Lung (tissue), 12 donors: ENCODE data around the gene DEPDC5. TPM values are rescaled to one million over a fixed set of nuclear protein-coding genes. Genes with fewer than 3 reads are reported as not detected.

Experiments
- ATAC-seq: fragments of 200-7000 bp; cut with Tn5 transposase; one replicate; pipeline ENCODE4 v1.9.1; 2020; ENCODE audit warnings: moderate number of reproducible peaks; ENCODE audit not compliant: insufficient read depth, low FRiP score
- DNase-seq, 3 donors: peaks; one replicate each; pipeline ENCODE4 v3.0.0-alpha.2; 2013 to 2017
- H3K27ac ChIP-seq, 2 donors: one replicate each; pipeline ENCODE4 v1.5.1; 2013; ENCODE audit warnings: mild to moderate bottlenecking in 2 of 2, moderate library complexity in 2 of 2, control low read depth in 1 of 2, inconsistent platforms in 1 of 2, low read depth in 1 of 2, low read length in 1 of 2
- H3K27me3 ChIP-seq, 3 donors: one replicate each; pipeline ENCODE4 v1.5.1; 2013; ENCODE audit warnings: low read length in 2 of 3; ENCODE audit not compliant: control insufficient read depth in 3 of 3, insufficient read depth in 3 of 3
- H3K36me3 ChIP-seq, 4 donors: one replicate each; pipeline ENCODE4 v1.5.1; 2013; ENCODE audit warnings: low read length in 4 of 4, mild to moderate bottlenecking in 1 of 4, moderate library complexity in 1 of 4; ENCODE audit not compliant: control insufficient read depth in 4 of 4, insufficient read depth in 4 of 4
- H3K4me1 ChIP-seq, 5 donors: one replicate each; pipeline ENCODE4 v1.5.1; 2013; ENCODE audit warnings: low read length in 5 of 5, mild to moderate bottlenecking in 2 of 5, moderate library complexity in 1 of 5; ENCODE audit not compliant: control insufficient read depth in 5 of 5, insufficient read depth in 5 of 5
- H3K4me3 ChIP-seq: one replicate; pipeline ENCODE4 v1.5.1; 2013; ENCODE audit warnings: mild to moderate bottlenecking, control low read depth, moderate library complexity
- H3K9ac ChIP-seq, 2 donors: one replicate each; pipeline ENCODE4 v1.5.1; 2013; ENCODE audit warnings: low read length in 2 of 2, control low read depth in 1 of 2; ENCODE audit not compliant: insufficient read depth in 1 of 2
- H3K9me3 ChIP-seq, 4 donors: one replicate each; pipeline ENCODE4 v1.5.1; 2013; ENCODE audit warnings: low read length in 3 of 4, mild to moderate bottlenecking in 1 of 4, moderate library complexity in 1 of 4; ENCODE audit not compliant: control insufficient read depth in 4 of 4, insufficient read depth in 3 of 4
- WGBS, 2 donors: extraction: QIAGEN DNeasy Blood & Tissue Kit; methylation state at CpG; one replicate each; pipeline ENCODE4 v1.1.7; 2013; 5-methylcytosine and 5-hydroxymethylcytosine counted together
- polyA plus RNA-seq, 2 donors: library from polyadenylated mRNA; stranded (reverse); fragments of 200-250 nt; gene quantifications; one replicate each; pipeline ENCODE4 v1.2.1, GENCODE V29; 2013
- total RNA-seq, 2 donors: library from RNA; depleted of rRNA in 1 of 2; stranded (reverse); fragments of >200 nt in 1 of 2; gene quantifications; one replicate each; pipeline ENCODE4 v1.2.1, GENCODE V29; 2014 to 2021
- TF ChIP-seq, protein P1 (sequence below): IDR thresholded peaks from 2 replicates; pipeline ENCODE4 v1.5.1; 2012; ENCODE audit warnings: mild to moderate bottlenecking; ENCODE audit errors: control extremely low read depth, extremely low read depth
- donor health status: control.
- donor health status: control.
- donor health status: Bipolar disorder and iron deficiency.
- donor health status: healthy.
- donor health status: DM: yes; HTN: yes; CAD: no.

DEPDC5 gene
- total and polyA plus RNA-seq, 4 donors = 6.6 to 29.0 (median 16.3) TPM

DNA sequence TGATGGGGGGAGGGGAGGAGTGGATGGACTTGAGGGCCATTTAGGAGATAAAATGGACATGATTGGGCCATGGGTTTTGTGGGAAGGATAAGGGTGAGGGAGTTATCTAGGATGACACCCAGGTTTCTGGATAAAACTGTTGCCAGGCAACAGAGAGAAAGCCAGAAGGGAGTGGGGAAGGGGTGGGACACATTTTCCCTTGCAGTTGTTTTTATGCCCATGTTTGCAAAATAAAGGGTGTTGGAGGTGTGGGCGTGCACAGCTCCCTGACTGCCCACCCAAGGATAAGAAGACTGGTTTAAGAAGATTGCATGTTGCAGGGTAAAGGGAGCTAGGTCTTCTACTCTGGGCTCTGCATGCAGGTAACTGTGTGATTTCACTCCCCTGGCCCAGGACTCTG lies 172.2 kb downstream of the DEPDC5 start:
- Histone ChIP-seq H3K9ac (no peak overlapping the region), H3K4me1 (peaks cover 0 to 13% (median 8%) of the 10 kb centered on the region in 5 donors), H3K36me3 (no peaks in the 10 kb centered on the region), H3K27me3 (no peaks in the 10 kb centered on the region), H3K27ac (no peak overlapping the region), H3K4me3 (no peak overlapping the region), H3K9me3 (no peaks in the 10 kb centered on the region)
- DNase-seq = no peak
- no peak for ATAC-seq
- 88 to 95% methylated on average over 1 of the region's 1 CpG for WGBS, 2 donors
- TF ChIP-seq, protein P1, sequence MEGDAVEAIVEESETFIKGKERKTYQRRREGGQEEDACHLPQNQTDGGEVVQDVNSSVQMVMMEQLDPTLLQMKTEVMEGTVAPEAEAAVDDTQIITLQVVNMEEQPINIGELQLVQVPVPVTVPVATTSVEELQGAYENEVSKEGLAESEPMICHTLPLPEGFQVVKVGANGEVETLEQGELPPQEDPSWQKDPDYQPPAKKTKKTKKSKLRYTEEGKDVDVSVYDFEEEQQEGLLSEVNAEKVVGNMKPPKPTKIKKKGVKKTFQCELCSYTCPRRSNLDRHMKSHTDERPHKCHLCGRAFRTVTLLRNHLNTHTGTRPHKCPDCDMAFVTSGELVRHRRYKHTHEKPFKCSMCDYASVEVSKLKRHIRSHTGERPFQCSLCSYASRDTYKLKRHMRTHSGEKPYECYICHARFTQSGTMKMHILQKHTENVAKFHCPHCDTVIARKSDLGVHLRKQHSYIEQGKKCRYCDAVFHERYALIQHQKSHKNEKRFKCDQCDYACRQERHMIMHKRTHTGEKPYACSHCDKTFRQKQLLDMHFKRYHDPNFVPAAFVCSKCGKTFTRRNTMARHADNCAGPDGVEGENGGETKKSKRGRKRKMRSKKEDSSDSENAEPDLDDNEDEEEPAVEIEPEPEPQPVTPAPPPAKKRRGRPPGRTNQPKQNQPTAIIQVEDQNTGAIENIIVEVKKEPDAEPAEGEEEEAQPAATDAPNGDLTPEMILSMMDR = no peak

DNA sequence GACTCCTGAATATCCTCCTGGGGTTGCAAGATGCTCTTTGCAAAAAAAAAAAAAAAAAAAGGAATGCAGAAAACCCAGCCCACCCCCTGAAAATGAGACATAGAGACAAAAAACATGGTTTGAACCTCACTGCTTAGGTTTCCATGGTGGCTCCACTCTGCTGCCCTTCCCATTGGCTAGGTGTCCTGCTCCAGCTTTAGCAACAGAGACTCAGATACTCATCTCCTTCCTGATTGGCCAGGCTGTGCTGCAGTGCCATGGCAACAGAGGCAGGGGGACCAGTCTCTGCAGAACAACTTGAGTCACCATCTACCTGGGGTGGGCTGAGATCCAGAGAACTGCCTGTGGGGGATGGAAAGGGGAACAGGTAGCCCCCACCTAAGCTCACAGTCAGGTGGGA lies 173.2 kb downstream of the DEPDC5 start:
- Histone ChIP-seq H3K9ac (no peak overlapping the region), H3K4me1 (peaks cover 0 to 13% (median 8%) of the 10 kb centered on the region in 5 donors), H3K27ac (no peak overlapping the region), H3K4me3 (no peak overlapping the region), H3K9me3 (no peaks in the 10 kb centered on the region), H3K27me3 (no peaks in the 10 kb centered on the region), H3K36me3 (no peaks in the 10 kb centered on the region)
- DNase-seq (no peak), ATAC-seq (no peak)
- TF ChIP-seq, protein P1 = no peak

GRCh38 chr22:31927562-31927961 lies 173.7 kb downstream of the DEPDC5 start:
- Histone ChIP-seq H3K27ac (no peak overlapping the region), H3K9ac (no peak overlapping the region), H3K4me1 (peaks cover 0 to 11% (median 8%) of the 10 kb centered on the region in 5 donors), H3K27me3 (no peaks in the 10 kb centered on the region), H3K4me3 (no peak overlapping the region), H3K36me3 (no peaks in the 10 kb centered on the region), H3K9me3 (no peaks in the 10 kb centered on the region)
- 81 to 92% methylated on average over 3 of the region's 3 CpGs for WGBS, 2 donors
- ATAC-seq (no peak), DNase-seq (no peak)
- TF ChIP-seq, protein P1 = no peak
